Measurements from ENCODE around the gene TET2.
"Not testable (repeated sequence)": the region's sequence is repeated elsewhere in the genome, so short reads cannot be mapped to it uniquely, and the experiment has no call there.

Gene TET2

DNA sequence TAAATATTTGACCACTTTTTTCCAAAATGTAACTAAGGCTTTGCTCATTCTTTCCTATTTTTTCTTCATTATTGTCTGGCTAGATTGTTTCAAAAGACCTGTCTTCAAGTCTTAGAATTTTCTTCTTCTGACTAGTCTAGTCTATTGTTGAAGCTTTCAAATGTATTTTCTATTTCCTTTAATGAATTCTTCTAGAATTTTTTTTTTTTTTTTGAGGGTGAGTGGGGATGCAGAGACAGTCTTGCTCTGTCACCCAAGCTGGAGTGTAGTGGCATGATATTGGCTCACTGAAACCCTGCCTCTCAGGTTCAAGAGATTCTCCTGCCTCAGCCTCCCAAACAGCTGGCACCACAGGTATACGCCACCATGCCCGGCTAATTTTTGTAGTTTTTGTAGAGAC, 141.4 kb downstream of the TET2 start:
- H3K27ac ChIP-seq: no peak overlapping the region
- TF ChIP-seq, protein P1, sequence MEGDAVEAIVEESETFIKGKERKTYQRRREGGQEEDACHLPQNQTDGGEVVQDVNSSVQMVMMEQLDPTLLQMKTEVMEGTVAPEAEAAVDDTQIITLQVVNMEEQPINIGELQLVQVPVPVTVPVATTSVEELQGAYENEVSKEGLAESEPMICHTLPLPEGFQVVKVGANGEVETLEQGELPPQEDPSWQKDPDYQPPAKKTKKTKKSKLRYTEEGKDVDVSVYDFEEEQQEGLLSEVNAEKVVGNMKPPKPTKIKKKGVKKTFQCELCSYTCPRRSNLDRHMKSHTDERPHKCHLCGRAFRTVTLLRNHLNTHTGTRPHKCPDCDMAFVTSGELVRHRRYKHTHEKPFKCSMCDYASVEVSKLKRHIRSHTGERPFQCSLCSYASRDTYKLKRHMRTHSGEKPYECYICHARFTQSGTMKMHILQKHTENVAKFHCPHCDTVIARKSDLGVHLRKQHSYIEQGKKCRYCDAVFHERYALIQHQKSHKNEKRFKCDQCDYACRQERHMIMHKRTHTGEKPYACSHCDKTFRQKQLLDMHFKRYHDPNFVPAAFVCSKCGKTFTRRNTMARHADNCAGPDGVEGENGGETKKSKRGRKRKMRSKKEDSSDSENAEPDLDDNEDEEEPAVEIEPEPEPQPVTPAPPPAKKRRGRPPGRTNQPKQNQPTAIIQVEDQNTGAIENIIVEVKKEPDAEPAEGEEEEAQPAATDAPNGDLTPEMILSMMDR (conservative IDR thresholded peaks at IDR 0.05): no peak

DNA sequence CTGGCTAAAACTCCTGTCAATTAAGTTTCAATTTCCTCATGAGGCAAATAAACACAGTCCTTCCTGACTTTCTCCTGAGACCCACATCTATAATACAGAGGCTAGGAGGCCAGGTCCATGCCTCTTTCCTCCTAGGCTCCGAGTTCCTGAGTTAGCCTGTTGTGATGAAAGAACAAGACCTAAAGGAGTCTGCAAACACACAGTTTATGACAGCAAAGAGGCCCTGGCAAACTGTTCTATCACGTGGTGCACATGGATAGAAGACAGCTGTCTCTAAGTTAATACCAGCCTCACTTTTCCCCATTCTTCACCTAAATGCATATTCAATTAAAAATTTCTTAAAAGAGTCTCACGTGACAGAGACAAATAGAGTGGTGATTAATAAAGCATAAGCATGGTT, 145.2 kb downstream of the TET2 start:
- no peak overlapping the region for H3K27ac ChIP-seq
- TF ChIP-seq, protein P1 (conservative IDR thresholded peaks at IDR 0.05): no peak

DNA sequence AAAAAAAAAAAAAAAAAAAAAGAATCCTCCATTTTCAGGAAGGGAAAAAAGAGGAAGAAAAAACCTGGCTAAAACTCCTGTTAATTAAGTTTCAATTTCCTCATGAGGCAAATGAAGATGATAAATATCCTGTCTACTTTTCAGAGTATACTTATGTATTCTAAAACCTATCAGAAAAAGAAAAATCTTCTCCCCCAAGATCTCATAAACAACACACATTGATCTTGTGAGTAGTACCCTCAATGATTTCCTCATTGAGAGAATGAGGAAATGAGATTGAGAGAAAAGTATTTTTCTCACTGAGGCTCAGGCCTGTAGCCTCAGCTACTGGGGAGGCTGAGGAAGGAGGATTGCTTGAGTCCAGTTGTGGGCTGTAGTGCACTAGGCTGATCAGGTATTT, 146.7 kb downstream of the TET2 start:
- no peak overlapping the region for H3K27ac ChIP-seq
- TF ChIP-seq, protein P1 (conservative IDR thresholded peaks at IDR 0.05): no peak

DNA sequence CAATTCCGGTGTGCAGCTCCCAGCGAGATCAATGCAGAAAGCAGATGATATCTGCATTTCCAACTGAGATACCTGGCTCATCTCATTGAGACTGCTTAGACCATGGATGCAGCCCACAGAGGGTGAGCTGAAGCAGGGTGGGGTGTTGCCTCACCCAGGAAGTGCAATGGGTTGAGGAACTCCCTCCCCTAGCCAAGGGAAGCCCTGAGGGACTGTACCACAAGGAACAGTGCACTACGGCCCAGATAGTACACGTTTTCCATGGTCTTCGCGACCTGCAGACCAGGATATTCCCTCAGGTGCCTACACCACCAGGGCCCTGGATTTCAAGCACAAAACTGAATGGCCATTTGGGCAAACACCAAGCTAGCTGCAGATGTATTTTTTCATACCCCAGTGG, 150.0 kb downstream of the TET2 start:
- no peak overlapping the region for H3K27ac ChIP-seq
- TF ChIP-seq, protein P1 (conservative IDR thresholded peaks at IDR 0.05): no peak

DNA sequence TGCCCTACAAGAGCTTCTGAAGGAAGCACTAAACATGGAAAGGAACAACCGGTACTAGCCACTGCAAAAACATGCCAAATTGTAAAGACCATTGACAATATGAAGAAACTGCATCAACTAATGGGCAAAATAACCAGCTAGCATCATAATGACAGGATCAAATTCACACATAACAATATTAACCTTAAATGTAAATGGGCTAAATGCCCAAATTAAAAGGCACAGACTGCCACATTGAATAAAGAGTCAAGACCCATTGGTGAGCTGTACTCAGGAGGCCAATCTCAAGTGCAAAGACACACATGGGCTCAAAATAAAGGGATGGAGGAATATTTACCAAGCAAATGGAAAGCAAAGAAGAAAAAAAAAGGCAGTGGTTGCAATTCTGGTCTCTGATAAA, 152.4 kb downstream of the TET2 start:
- not testable (repeated sequence) for H3K27ac ChIP-seq

DNA sequence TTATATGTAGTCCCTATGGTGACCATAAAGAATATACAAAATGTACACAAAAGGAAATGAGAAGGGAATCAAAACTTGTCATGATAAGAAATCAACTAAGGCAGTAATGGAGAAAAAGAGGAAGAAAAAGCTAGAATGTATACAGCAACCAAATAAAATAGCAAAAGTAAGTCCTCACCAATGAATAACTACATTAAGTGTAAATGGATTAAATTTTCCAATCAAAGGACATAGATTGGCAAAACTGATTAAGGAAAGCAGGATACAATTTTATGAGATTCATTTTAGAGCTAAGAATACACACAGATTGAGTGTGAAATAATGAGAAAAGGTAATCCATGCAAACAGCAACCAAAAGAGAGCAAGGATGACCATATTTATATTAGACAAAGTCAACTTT, 157.4 kb downstream of the TET2 start:
- no peak overlapping the region for H3K27ac ChIP-seq
- TF ChIP-seq, protein P1 (conservative IDR thresholded peaks at IDR 0.05): no peak

DNA sequence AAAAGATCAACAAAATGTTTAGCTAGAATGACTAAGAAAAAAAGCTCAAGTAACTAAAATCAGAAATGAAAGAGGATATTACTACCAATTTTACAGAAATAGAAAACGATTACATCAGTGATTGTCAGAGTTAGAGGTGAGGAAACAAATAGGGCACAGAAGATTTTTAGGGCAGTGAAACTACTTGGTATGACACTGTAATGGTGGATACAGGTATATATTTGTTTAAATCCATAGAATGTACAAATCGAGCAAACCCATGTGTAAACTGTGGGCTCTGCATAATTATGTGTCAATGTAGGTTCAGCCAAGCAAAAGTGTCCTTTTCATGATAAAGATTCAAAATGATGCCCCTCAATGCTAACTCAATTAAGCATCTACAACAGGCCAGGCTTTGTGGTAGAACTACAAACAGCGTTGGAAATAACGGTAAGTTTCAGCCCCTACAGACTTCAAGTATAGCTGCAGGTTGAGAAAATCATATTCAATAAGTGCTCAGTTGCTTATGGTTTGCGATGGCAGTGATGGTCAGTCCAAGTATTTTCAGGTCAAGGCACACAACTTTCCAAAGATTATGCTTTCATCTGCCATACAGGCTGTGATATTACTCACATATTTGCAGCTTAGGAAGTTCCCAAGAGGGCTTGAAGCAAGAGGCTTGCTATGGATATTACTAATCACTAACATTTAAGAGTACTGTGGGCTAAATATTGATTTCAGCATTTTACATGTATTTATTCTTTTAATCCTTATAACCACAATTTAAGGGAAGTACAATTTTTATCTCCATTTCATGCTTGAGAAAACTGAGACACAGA, 158.6 kb downstream of the TET2 start:
- TF ChIP-seq, protein P1 (conservative IDR thresholded peaks at IDR 0.05): no peak
- no peak overlapping the region for H3K27ac ChIP-seq

DNA sequence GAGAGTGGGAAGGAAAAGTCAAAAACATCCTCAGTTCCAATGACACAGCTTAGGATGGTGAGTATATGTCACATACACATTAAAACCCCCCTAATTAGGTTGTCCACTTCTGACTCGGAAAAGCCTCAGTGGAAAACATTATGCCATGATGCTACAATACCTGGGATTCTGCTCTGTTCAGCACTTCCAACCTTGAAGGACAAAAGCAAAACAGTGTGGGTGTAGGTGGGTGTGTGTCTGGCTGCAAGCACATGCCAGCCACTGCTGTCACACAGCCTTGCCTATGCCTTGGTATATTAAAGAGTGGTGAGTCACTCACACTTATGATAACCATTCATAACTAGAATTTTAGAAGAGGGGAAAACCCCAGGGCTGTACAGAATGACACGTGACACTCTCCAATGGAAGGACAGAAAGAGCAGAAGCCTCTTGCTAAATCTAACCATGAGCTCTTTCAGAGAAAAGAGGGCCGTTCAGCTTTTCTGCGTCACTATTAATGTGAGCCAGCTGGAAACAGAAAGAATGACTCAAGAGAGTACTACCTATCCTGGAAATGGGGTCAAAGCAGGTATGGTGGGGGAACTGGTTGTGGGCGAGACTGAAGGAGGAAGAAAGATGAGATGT, 159.6 kb downstream of the TET2 start:
- TF ChIP-seq, protein P1 (conservative IDR thresholded peaks at IDR 0.05): no peak

More for the DNA sequence above, 159.6 kb downstream of the TET2 start:
- H3K27ac ChIP-seq: no peak overlapping the region

All from VCaP (cell line).